Measurements from ENCODE around the gene FAXC. TPM values are rescaled to one million over a fixed set of nuclear protein-coding genes. Genes with fewer than 3 reads are reported as not detected.
"Not testable (repeated sequence)": the region's sequence is repeated elsewhere in the genome, so short reads cannot be mapped to it uniquely, and the experiment has no call there.

FAXC gene
- total RNA-seq, 2 donors from 2014 or later = not detected

DNA sequence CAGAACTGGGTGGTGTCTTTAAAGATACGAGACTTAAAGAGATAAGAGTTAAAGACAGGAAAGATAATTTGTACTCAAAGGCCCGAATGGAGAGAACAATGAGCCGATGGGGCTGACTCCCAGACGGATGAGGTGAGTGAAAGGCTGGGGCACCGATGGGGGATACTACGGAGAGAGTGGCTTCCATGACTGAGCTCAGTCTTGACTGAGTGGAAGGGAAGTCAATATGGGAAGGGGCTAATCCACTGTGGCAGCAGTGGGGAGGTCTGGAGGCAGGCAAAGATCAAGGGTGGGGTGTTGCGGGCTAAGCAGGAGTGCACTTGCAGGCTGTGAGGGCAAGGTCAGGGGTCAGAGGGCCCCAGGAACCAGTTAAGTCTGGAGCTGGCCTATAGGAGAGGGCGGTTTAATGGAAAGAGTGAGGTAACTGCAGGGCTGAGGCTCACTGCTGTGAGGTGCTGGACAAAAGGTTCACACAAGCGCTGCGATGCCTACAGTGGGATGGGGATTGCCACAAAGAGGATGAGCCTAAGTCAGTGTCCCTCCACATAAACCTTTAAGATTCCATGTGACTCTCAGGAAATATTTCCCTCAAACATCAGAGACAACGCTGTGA is 42.1 kb downstream of the FAXC start:
- ATAC-seq (no peak), DNase-seq (ENCODE audit: low spot score in 2 of 2) (no peak)
- Mint-ChIP-seq H3K36me3 (no peaks in the 10 kb centered on the region), H3K9me3 (no peaks in the 10 kb centered on the region), H3K27ac (no peak overlapping the region)

DNA sequence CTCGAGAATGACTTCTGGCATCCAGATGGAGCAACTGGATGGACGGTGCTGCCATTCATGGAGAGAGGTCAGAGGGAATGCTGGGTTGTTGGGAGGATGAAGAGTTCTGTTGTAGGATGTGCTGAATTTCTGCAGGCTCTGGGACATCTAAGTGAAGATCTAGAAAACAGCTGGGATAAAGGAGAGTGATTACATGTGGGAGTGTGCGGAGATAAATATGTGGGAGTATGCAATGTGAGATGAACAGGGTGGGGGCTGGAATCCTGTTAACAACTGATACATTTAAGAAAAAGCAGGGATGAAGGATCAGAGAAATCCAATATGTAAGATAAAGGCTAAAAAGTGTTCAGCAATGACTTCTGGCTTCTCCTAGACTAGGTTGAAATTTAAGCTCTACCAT is 43.1 kb downstream of the FAXC start:
- no peaks in the 10 kb centered on the region for H3K9me3 Mint-ChIP-seq
- ATAC-seq = no peak
- no peak overlapping the region for H3K27ac Mint-ChIP-seq

DNA sequence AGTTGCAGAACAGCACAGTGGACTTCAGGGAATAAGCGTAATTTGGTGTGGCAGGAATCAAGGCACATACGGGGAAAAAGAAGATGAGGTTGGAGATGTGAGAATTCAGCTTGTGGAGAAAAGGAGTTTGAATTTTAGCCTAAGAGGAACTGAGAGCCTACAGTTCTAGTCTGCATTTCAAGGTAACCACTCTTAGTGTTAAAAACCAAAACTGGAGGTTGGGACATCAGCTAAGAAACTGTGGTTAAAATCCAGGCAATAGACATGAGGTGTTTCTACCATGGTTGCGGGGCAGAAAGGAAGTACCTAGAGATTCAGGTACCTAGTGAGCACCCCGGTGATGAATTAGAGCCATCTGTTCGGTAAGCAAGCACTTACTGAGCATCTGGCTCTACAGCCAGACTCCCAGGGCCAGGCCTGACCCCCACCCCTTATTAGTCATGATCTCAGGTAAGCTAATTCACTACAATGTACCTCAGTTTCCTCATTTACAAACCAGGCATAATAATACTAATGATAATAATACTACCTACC is 44.4 kb downstream of the FAXC start:
- Mint-ChIP-seq H3K36me3 (no peaks in the 10 kb centered on the region), H3K9me3 (no peaks in the 10 kb centered on the region), H3K27ac (no peak overlapping the region)
- DNase-seq (ENCODE audit: low spot score in 2 of 2) (no peak), ATAC-seq (no peak)

More for the DNA sequence above, 43.1 kb downstream of the FAXC start:
- H3K36me3 Mint-ChIP-seq = no peaks in the 10 kb centered on the region
- no peak for DNase-seq (ENCODE audit: low spot score in 2 of 2)

GRCh38 chr6:99297415-99297814 is 52.1 kb downstream of the FAXC start:
- H3K9me3 Mint-ChIP-seq = no peaks in the 10 kb centered on the region
- DNase-seq (ENCODE audit: low spot score in 2 of 2) (no peak), ATAC-seq (no peak)
- no peaks in the 10 kb centered on the region for H3K36me3 Mint-ChIP-seq
- no peak overlapping the region for H3K27ac Mint-ChIP-seq

DNA sequence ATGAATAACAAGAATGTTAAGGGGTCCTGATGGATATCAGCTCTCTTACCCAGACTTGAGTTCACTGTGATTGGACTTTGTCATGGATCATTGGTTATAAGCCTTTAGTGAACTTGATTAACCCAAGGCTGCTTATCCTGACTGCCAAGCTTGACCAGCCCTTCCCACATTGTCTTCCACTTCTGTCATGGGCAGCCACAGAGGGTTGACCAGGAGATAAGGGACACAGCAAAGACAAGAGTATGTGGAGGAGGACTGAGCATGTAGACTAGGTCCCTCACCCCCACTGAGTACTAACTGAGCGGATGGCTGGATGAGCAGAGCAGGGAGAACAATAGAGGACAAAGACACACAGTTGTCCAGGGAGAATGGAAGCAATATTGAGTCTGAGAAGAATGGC is 52.5 kb downstream of the FAXC start:
- no peaks in the 10 kb centered on the region for H3K9me3 Mint-ChIP-seq
- no peak for ATAC-seq

DNA sequence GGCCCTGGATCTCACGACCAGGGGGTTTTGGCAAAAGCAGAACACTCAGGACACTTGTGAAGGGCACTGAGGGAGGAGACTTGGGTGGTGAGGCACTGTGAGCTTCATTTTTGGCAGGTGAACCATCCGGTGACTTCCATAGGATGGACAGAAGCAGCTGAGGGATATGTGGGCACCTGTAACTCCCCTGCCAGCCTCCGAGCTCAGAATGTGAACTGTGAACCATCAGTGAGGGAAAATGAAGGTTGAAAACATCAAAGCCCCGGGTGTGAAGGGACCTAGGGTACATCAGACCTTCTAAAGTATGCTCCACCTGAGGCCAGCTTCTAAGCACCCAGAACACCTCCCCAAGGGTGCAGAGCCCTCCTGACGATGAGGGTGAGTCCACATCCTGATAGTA is 53.2 kb downstream of the FAXC start:
- H3K36me3 Mint-ChIP-seq = no peaks in the 10 kb centered on the region
- ATAC-seq (no peak), DNase-seq (ENCODE audit: low spot score in 2 of 2) (no peak)
- no peaks in the 10 kb centered on the region for H3K9me3 Mint-ChIP-seq
- no peak overlapping the region for H3K27ac Mint-ChIP-seq

More for the DNA sequence above, 52.5 kb downstream of the FAXC start:
- DNase-seq (ENCODE audit: low spot score in 2 of 2) = no peak
- no peak overlapping the region for H3K27ac Mint-ChIP-seq
- H3K36me3 Mint-ChIP-seq = no peaks in the 10 kb centered on the region

DNA sequence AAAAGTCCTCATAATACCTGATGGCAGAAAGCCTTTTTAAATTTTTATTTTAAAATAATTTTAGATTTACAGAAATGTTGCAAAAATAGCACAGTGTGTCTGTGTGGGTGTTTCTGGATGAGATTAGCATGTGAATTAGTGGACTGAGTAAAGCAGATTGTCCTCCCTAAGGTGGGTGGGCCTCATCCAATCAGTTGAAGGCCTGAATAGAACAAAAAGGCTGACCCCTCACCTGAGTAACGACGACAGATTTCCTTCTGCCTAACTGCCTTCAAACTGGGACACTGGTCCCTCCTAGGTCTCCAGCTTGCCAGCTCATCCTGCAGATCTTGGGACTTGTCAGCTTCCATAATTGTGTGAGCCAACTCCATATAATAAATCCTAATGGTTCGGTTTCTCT is 54.2 kb downstream of the FAXC start:
- H3K27ac Mint-ChIP-seq = no peak overlapping the region
- H3K9me3 Mint-ChIP-seq = no peaks in the 10 kb centered on the region
- DNase-seq (ENCODE audit: low spot score in 2 of 2) (no peak), ATAC-seq (no peak)
- no peaks in the 10 kb centered on the region for H3K36me3 Mint-ChIP-seq

DNA sequence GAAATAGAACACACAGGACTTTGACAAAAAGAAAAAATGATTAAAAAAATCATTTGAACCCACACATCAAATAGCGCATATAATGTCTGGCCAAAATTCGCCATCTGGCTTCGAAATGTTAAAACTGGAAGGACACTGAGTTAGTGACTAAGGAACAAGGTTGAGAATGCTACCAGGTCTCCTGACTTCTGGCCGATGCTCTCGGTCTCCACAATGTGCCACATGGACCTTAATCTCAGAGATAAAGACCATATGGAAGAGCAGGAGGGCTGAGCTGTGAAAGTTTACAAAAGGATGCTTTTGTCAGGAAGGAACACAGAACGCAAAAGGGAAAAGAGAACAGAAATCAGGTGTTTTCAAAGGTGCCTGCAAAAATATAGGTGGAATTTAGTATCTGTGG is 54.7 kb downstream of the FAXC start:
- Mint-ChIP-seq H3K36me3 (no peaks in the 10 kb centered on the region), H3K9me3 (no peaks in the 10 kb centered on the region), H3K27ac (no peak overlapping the region)
- no peak for DNase-seq (ENCODE audit: low spot score in 2 of 2)
- ATAC-seq = no peak

- DNase-seq (ENCODE audit: low spot score in 2 of 2) = no peak
- H3K27ac Mint-ChIP-seq = no peak overlapping the region
- H3K9me3 Mint-ChIP-seq = no peaks in the 10 kb centered on the region
These were observed 59.8 kb downstream of the FAXC start for GRCh38 chr6:99289701-99290100.

GRCh38 chr6:99288668-99289067 is 60.8 kb downstream of the FAXC start:
- Mint-ChIP-seq H3K36me3 (no peaks in the 10 kb centered on the region), H3K27ac (no peak overlapping the region), H3K9me3 (no peaks in the 10 kb centered on the region)
- ATAC-seq = no peak
- no peak for DNase-seq (ENCODE audit: low spot score in 2 of 2)

More at GRCh38 chr6:99289701-99290100, 59.8 kb downstream of the FAXC start:
- no peaks in the 10 kb centered on the region for H3K36me3 Mint-ChIP-seq
- ATAC-seq = no peak

DNA sequence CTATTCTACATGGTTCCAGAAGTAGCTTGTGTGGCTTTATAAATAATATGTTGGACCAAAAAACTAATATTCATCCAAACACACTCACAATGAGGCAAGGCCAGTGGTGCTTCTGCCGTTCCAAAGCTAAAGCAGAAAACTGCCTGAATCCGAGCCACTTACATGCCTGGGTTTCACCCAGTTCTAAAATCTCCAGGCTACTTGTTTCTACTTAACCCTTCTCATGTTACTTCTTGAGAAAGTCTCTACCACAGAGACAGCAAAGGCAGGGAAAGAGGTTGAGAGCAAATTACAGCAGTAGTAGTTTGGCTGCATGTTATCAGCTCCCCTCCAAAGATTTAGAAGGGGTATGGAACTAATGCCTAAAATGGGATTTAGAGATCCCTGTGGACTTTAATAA is 62.0 kb downstream of the FAXC start:
- no peak for ATAC-seq
- Mint-ChIP-seq H3K27ac (no peak overlapping the region), H3K9me3 (no peaks in the 10 kb centered on the region), H3K36me3 (no peaks in the 10 kb centered on the region)
- DNase-seq (ENCODE audit: low spot score in 2 of 2) = no peak

DNA sequence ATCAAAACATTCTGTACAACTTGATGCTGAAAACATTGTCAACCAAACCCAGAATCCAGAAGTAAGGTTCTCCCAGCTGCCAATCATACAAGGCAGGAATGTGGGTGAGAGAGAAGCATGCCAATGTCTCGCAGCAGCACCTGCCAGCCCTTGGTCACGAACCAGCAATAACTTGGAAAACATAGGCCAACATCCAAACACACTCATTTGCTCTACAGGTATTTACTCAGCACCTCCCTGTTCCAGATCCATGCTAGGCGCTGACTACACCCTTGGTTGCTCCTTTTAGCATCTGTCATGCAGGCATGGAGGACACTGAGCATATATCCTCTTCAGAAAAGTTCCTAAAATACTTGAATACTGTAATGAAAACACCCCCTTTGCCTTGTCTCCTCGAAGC is 63.6 kb downstream of the FAXC start:
- Mint-ChIP-seq H3K36me3 (no peaks in the 10 kb centered on the region), H3K27ac (no peak overlapping the region), H3K9me3 (no peaks in the 10 kb centered on the region)
- no peak for DNase-seq (ENCODE audit: low spot score in 2 of 2)
- ATAC-seq = no peak

DNA sequence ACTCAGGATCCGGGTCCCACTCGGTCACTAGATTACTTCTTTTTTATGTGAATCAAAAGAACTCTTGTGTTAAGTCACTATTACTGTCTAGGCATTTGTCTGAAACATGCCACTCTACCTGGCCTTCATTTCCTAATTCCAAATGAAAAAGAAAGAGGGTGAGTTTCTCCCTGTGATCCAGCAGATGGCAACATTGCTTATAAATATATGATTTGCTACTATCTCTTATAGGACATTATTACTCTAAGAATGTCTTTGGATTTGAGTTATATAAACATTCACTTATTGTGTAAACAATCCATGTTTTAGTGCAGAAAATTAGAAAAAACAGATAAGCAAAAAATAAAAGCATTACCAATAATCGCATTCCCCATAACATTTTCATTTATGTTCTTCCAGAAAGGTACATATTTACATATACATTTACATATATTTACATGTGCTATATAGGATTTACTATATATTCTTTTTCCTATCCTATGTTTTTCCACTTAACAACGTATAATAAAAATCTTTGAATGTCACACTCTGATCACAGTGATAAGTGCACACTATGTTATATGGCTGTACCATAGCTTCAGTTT is 66.9 kb downstream of the FAXC start:
- no peak for ATAC-seq
- Mint-ChIP-seq H3K36me3 (no peaks in the 10 kb centered on the region), H3K27ac (no peak overlapping the region), H3K9me3 (no peaks in the 10 kb centered on the region)
- no peak for DNase-seq (ENCODE audit: low spot score in 2 of 2)

DNA sequence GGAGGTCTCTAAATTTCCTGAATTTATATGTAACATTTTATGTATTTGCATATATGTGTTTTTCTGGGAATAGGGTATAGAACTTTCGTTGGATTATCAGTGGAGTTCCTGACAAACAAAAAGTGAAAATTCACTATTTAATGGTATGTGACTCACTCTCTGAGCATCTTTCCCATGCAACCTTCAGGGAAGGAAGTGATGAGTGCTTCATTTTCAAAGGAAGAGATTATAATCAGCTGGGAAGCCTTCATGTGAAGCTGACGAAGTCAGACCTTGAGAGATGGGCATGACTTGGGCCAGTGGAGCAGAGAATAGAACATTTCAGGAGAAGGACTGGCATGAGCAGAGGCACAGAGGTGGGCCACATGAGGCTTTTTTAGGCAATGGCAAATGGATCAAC is 72.7 kb downstream of the FAXC start:
- Mint-ChIP-seq H3K36me3 (no peaks in the 10 kb centered on the region), H3K27ac (no peak overlapping the region), H3K9me3 (no peaks in the 10 kb centered on the region)
- DNase-seq (ENCODE audit: low spot score in 2 of 2) (no peak), ATAC-seq (no peak)

GRCh38 chr6:99270826-99271225 is 78.6 kb downstream of the FAXC start:
- Mint-ChIP-seq H3K27ac (no peak overlapping the region), H3K36me3 (peaks cover 0 to 4% of the 10 kb centered on the region in 2 donors), H3K9me3 (no peaks in the 10 kb centered on the region)
- ATAC-seq (no peak), DNase-seq (ENCODE audit: low spot score in 2 of 2) (no peak)

DNA sequence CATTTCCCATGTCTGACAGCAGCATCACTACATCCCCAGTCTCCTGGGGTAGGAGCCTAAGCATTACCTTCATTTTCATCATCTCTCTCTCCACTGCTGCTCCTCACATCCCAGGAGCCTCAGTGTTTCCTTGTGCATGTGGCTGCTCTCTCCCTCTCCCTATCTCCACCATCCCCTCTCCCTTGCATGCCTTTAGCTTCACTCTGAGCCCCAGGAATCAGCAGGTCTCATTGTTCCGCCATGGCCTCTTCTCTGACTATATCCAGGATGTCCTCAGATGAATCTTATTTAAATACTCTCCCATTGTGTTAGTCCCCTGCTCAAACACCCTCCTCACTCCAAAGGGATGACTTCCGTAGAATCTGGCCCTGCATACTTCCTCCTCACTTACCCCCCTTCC is 79.4 kb downstream of the FAXC start:
- peaks cover 0 to 4% of the 10 kb centered on the region in 2 donors for H3K36me3 Mint-ChIP-seq
- ATAC-seq (no peak), DNase-seq (ENCODE audit: low spot score in 2 of 2) (no peak)
- no peak overlapping the region for H3K27ac Mint-ChIP-seq
- no peaks in the 10 kb centered on the region for H3K9me3 Mint-ChIP-seq

DNA sequence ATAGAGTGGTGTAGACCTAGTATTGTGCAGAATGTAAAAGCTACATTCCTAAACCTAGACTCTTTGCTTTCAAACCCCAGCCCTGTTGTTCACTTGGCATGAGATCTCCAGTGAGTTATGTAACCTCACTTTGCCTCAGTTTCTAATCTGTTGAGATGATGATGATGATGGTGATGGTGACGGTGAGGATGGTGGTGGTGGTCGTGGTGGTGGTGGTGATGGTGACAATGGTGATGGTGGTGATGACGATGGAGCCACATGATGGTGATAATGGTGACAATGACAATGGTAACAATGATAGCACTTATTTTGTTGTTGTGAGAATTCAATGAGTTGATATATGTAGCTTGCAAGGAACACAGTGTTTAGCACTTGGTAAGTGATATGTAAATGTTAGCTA is 80.3 kb downstream of the FAXC start:
- no peak overlapping the region for H3K27ac Mint-ChIP-seq
- ATAC-seq (no peak), DNase-seq (ENCODE audit: low spot score in 2 of 2) (no peak)
- H3K9me3 Mint-ChIP-seq = no peaks in the 10 kb centered on the region
- peaks cover 0 to 4% of the 10 kb centered on the region in 2 donors for H3K36me3 Mint-ChIP-seq

DNA sequence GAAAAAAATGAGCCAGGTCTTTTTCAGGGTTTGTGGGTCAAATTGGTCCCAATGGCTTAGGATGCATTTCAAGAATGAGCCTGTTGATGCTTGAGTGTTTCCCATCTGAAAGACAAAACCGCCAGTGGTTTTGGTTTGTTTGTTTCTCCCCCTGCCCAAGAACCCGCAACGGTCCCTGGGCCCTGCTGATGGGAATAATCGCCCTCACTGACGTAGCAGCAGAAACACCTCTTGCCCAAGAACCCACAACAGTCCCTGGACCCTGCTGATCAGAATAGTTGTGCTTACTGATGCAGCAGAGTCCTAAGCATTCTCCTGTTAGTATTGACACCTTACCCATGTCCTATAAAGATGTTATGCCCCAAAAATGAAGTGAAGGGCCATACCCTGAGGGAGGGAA is 82.5 kb downstream of the FAXC start:
- H3K27ac Mint-ChIP-seq; H3K36me3 Mint-ChIP-seq; H3K9me3 Mint-ChIP-seq; ATAC-seq; DNase-seq (ENCODE audit: low spot score in 2 of 2): not testable (repeated sequence)
